ENCODE data around the gene PCDHGC5.

GRCh38 chr5:141529873-141530272 lies 41.0 kb downstream of the PCDHGC5 start:
- no peak for TF ChIP-seq TAF1 (IDR thresholded peaks at IDR 0.05; ENCODE audit: borderline replicate concordance, low read depth, low read length)
- no peak for TF ChIP-seq POLR2A (IDR thresholded peaks at IDR 0.05; ENCODE audit: low read depth, low read length)
- TF ChIP-seq POLR2AphosphoS5 (IDR thresholded peaks at IDR 0.05; ENCODE audit: low read depth, low read length): no peak; the same call in 1 of the 2 replicates
